ENCODE measurements around the gene RPLP1.
"Not testable (repeated sequence)": the region's sequence is repeated elsewhere in the genome, so short reads cannot be mapped to it uniquely, and the experiment has no call there.

The RPLP1 gene

DNA sequence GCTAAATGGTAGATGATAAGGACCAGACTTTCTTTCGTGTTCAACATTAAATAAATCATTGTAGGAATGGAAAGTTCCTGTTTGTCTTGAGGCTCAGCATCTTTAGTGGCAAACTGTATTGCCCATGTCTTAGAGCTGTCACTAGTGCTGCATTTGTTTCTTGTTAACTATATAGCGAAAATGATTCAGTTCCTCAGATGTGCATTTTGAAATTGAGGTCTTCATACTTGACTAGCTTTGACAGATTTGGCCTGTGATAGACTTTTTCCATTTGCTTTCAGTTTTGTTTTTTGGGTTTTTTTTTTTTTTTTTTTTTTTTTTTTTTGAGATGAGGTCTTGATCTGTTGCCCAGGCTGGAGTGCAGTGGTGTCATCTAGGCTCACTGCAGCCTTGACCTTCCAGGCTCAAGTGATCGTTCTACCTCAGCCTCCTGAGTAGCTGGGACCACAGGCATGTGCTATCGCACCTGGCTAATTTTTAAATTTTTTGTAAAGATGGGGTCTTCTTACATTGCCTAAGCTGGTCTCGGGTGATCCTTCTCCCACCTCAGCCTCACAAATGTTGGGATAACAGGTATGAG, 9.5 kb upstream of the RPLP1 start:
- DNase-seq: no peak

GRCh38 chr15:69444686-69445085, 7.9 kb upstream of the RPLP1 start:
- DNase-seq: no peak

- DNase-seq: no peak
Measured at GRCh38 chr15:69446953-69447352, 5.7 kb upstream of the RPLP1 start.

DNA sequence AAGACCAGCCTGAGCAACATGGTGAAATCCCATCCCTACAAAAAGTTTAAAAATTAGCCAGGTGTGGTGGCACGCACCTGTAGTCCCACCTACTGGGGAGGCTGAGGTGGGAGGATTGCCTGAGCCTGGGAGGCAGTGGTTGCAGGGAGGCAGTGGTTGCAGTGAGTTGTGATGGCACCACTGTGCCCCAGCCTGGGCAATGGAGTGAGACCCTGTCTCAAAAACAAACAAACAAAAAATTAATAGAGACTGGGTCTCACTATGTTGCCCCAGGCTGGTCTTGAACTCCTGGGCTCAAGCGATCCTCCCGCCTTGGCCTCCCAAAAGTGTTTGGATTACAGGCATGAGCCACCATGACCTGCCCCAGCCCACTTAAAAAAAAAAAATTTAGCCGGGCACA, 2.4 kb upstream of the RPLP1 start:
- DNase-seq: not testable (repeated sequence)

GRCh38 chr15:69450968-69451695, 1.5 kb upstream of the RPLP1 start:
- no peak for DNase-seq

- DNase-seq: peak; percentile 39
Measured at GRCh38 chr15:69451951-69452691, 497 bp upstream of the RPLP1 start.

DNA sequence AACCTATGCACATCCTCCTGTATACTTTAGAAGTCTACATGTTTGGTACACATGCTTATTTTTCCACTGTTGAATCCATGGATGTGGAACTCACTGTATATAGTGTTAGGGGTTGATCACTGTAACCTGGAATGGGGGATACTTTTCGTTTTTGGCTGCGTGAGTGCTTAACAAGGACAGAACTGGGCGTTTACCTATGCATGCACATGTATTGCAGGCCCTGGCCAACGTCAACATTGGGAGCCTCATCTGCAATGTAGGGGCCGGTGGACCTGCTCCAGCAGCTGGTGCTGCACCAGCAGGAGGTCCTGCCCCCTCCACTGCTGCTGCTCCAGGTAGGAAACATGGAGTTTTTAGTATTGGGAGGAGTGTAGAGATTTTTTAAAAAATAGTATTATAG, 2.3 kb downstream of the RPLP1 start:
- DNase-seq: no peak

DNA sequence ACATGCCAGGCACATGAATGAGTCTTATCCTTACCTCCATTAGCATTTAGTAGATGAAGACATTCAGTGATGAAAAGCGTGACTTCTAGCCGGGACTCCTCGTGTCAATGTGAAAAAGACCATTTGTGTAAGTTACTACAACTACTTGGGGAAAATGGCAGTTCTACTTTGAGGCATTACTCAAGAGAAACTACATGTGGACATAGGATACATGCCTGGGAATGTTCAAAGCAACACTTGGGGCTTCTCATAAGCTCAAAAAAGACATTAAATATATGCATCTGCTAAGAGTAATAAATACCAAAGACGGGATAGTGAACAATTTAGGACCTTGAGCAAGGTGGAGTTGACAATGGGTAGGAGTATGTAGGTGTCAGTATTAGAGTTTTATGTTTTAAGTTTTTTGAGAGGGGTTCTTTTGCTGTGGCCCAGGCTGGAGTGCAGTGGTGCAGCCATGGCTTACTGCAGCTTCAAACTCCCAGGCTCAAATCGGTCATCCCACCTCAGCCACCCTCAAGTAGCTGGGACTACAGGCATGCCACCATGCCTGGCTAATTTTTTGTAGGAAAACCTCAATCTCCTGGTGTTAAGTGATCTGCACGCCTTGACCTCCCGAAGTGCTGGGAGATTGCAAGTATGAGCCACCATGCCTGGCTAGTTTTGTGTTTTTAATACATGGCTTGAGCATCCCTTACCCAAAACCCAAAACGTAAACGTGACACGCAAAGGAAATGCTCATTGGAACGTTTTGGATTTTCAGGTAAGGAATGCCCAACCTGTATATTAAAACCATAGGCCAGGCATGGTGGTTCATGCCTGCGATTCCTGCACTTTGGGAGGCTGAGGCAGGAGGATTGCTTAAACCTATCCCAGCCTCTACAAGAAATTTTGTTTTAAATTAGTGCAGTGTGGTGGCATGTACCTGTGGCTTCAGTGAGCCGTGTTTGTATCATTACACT, 3.9 kb downstream of the RPLP1 start:
- no peak for DNase-seq

GRCh38 chr15:69457304-69458280, 5.0 kb downstream of the RPLP1 start:
- no peak for DNase-seq

- DNase-seq: no peak
Measured at GRCh38 chr15:69459066-69459465, 6.4 kb downstream of the RPLP1 start.

DNA sequence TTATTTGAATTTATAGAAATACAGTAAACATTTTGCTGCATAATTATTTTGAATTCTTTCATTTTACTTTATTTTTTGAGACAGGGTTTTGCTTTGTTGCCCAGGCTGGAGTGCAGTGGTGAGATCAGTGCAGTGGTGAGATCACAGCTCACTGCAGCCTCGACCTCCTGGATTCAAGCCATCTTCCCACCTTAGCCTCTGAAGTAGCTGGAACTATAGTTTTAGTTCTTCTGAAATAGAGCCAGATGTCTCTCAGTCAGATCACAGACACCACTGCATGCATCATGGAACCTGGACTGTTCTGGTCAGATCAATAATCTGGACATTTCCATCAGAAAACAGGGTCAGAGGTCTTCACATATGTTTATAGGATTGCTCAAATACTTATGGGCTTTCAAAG, 7.9 kb downstream of the RPLP1 start:
- no peak for DNase-seq

GRCh38 chr15:69462030-69462492, 9.4 kb downstream of the RPLP1 start:
- no peak for DNase-seq

DNA sequence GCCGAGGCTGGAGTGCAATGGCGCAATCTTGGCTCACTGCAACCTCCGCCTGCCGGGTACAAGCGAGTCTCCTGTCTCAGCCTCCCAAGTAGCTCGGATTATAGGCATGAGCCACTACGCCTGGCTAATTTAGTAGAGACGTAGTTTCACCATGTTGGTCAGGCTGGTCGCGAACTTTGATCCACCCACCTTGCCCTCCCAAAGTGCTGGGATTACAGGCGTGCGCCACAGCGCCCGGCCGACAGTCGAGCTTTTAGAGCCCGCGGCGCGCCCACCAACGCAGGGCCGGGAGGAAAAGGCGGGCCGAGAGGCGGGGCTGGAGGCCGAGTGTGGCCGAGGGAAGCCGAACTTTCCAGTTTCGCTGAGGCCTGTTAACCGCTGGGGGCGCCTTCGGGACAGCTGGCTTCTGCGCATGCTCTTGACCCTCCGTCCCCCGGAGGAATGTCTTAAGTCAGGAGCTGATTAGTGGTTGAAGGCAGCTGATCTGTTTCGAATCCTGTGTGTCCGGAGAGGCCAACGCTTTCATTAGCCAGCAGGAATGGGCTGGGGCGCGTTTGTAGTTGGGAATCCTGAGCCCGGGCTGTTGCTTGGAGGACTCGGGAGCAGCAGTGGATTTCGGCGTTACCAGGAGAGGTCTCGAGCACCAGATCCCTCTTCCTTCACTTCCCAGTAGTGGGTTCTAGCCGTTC, 10.0 kb downstream of the RPLP1 start:
- peak; percentile 96 for DNase-seq

DNA sequence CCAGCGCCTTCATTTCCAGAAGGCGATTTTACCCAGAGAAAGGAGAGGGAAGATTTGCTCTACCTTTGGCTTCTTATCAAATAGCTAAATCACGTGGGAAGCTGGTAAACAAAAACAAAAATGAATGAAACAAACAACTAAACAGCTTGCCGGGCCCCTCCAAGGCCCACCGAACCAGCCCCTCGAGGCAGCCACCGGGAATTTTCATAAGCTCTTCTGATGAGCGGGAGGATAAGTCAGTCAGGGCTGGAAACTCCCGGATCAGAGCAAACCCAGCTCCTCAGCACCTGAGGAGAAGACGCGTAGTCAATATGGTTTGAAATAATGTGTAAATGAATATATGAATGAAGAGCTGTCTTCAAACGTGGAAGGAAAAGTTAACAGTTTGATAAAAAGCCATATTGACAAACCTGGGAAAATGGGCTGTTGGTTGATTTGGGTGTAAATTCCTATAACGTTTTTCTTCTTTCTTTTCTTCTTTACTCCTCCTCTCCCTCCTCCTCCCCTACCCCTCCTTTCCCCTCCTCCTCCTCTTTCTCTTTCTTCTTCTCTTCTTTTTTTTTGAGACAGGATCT, 10.7 kb downstream of the RPLP1 start:
- no peak for DNase-seq

DNA sequence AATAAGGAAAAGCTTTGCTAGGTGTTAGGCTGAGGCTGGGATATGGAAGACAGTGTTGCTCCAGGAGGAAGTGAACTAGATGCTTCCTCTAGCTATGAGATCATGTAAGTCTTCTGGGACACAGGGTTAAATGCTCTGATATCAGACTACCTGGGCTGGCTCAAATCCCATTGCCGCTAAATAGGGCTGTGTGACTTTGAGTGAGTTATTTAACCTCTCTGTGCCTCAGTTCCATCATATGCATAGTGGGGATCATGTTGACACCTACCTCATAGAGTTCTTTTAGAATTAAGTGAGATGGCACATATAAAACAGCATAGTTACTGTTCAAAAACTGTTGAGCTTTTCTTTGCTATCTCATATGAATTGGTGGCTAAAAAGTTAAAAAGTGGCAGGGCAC, 12.6 kb downstream of the RPLP1 start:
- DNase-seq: no peak

- DNase-seq: no peak
Measured at GRCh38 chr15:69466733-69467132, 14.1 kb downstream of the RPLP1 start.

DNA sequence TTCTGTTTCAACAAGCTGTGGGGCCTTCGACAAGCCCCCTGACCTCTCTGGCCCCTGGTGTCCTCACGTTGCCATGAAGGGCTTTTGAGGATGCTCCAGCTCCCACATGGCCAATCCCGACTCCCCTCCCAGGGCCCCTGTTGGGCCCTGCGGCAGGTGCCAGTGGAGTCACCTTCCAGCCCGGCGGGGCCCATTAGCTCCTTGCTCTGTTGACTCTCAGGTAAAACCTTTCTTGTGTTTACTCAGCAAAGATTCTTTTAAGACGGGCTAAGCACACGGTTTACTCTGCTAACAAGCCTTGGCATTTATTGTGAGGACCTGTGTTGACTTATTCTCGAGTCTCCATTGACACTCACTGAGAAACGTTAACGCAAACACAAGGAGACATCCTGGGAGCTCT, 15.0 kb downstream of the RPLP1 start:
- no peak for DNase-seq

DNA sequence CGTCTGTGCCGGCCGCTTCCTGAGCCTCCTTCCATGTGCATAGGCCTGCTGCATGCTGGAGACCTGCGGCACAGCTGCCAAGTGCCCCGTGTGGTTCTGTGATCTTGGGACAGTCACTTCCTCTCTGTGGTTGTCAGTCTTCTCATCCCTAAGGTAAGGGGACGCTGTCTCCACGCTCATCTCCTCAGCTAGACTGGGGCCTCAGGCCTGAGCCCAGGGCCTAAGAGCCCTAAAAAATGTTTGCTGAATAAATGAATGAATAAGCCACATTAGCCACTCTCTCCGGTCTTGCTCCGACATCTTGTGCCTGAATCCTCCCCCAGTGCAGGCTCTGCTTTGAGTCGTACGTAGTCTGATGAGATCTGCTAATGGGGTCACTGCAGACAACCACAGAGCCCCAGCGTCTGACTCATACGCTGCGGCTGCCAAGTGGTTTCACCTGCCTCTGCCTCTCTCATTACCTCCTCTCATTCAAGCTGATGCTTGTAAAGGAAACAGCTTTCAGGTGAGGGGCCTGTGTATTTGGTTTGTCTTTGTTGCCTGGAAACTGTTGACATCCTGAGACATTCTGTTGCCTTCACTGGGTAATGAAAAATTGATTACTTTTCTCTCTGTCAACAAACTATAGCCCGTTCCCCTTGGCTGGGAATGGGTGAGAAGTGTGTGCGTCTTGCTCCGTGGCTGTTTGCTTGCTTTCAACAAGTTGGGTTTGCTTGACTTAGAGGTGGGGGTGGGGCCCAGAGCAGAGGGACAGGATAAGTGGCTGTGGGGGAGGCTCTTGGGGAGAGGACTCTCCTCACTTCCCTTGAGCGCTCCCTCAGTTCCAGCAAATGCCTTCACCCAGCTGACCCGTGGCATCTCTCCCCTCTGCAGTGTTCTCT, 15.9 kb downstream of the RPLP1 start:
- peak; percentile 88 for DNase-seq

- DNase-seq: no peak
Measured at GRCh38 chr15:69469467-69470201, 17.0 kb downstream of the RPLP1 start.
